Cortex of kidney (tissue), 1 donor: ENCODE measurements around the gene P2RY2.

Experiments used
- DNase-seq: peaks from one replicate; lab custom pipeline; 2025; lab: John Stamatoyannopoulos, UW

Gene P2RY2

GRCh38 chr11:73218106-73218829 lies at the start of gene P2RY2:
TSS of gene P2RY2 (plus strand) at chr11:73218281. CDS start at chr11:73234160, 15,879 bp downstream.
- no peak for DNase-seq

GRCh38 chr11:73168925-73169579 lies 49.0 kb upstream of the P2RY2 start:
- DNase-seq, result no peak

GRCh38 chr11:73170140-73170539 lies 47.9 kb upstream of the P2RY2 start:
- DNase-seq, result no peak

GRCh38 chr11:73171436-73172161 lies 46.5 kb upstream of the P2RY2 start:
- no peak for DNase-seq

GRCh38 chr11:73172992-73173656 lies 45.0 kb upstream of the P2RY2 start:
- DNase-seq, result no peak

- DNase-seq, result no peak
Measured at GRCh38 chr11:73173755-73174494, 44.2 kb upstream of the P2RY2 start.

GRCh38 chr11:73174495-73174791 lies 43.6 kb upstream of the P2RY2 start:
- no peak for DNase-seq

- no peak for DNase-seq
Measured at GRCh38 chr11:73175551-73176144, 42.4 kb upstream of the P2RY2 start.

- no peak for DNase-seq
Measured at GRCh38 chr11:73176145-73176873, 41.8 kb upstream of the P2RY2 start.

- DNase-seq, result no peak
Measured at GRCh38 chr11:73176874-73177155, 41.3 kb upstream of the P2RY2 start.

- DNase-seq, result no peak
Measured at GRCh38 chr11:73177380-73177777, 40.7 kb upstream of the P2RY2 start.

GRCh38 chr11:73177778-73178539 lies 40.1 kb upstream of the P2RY2 start:
- no peak for DNase-seq

GRCh38 chr11:73178681-73179080 lies 39.4 kb upstream of the P2RY2 start:
- DNase-seq, result no peak

- no peak for DNase-seq
Measured at GRCh38 chr11:73182824-73183321, 35.2 kb upstream of the P2RY2 start.

- no peak for DNase-seq
Measured at GRCh38 chr11:73184953-73185671, 33.0 kb upstream of the P2RY2 start.

GRCh38 chr11:73185680-73186293 lies 32.3 kb upstream of the P2RY2 start:
- DNase-seq, result no peak

GRCh38 chr11:73186294-73186850 lies 31.7 kb upstream of the P2RY2 start:
- no peak for DNase-seq

- DNase-seq, result no peak
Measured at GRCh38 chr11:73186886-73187285, 31.2 kb upstream of the P2RY2 start.

- DNase-seq, result no peak
Measured at GRCh38 chr11:73187854-73188253, 30.2 kb upstream of the P2RY2 start.
